Measurements from ENCODE around the gene DSCAM. TPM values are rescaled to one million over a fixed set of nuclear protein-coding genes. Genes with fewer than 3 reads are reported as not detected.

The DSCAM gene
- total and polyA plus RNA-seq, 8 donors = 0.37 TPM; not detected in 7

DNA sequence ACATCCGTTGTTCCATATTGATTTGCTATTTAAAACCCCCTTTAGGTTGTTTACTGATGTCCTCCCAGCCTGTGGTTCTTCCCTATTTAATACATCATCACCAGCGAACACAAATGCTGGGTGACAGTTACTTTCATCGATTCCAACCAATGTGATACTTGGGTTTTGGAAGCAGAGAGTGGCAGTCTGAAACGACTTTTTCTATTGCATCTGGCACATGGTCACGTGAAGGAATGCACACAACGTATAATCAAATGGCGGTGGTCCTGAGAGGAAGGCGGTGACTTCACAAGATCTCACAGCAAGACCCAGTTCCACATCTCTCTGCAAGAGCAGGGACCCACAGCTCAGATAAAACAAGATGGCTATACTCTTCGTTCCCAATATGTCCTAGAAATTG lies 213.9 kb downstream of the DSCAM start:
- WGBS, 5 donors = 81 to 87% (median 85%) methylated on average over 9 of the region's 9 CpGs
- intact Hi-C loops (cut with DNase I; ENCODE audit: low total_unique reads) = no loop called here
- Histone ChIP-seq H3K36me3 (no peaks in the 10 kb centered on the region), H3K27ac (no peak overlapping the region), H3K27me3 (no peaks in the 10 kb centered on the region), H3K4me1 (no peaks in the 10 kb centered on the region), H3K9me3 (no peaks in the 10 kb centered on the region), H3K4me3 (no peak overlapping the region)
- TF ChIP-seq POLR2A (IDR thresholded peaks at IDR 0.05) (no peak), EP300 (IDR thresholded peaks at IDR 0.05) (no peak)
- DNase-seq = no peak

DNA sequence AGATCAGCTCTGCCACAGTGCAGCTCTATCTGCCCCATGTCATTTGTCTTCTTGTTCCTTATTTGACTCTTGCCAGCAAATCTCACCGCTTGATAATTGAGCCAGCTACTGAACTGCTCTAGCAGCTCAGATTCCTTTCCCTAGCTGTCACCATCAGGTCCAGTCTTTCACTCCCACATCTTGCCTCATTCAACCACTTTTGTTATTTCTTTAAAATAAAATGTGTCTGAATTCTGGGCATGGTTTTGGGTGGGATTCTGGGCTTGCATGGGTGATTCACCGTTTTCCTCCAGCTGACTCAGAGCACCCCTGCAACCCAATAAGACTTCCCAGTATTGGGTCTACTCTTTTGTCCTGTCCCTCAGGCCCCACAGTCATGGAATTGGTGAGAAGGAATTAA lies 215.7 kb downstream of the DSCAM start:
- Histone ChIP-seq H3K27ac (no peak overlapping the region), H3K4me1 (no peaks in the 10 kb centered on the region), H3K27me3 (no peaks in the 10 kb centered on the region), H3K36me3 (no peaks in the 10 kb centered on the region), H3K9me3 (no peaks in the 10 kb centered on the region), H3K4me3 (no peak overlapping the region)
- intact Hi-C loops (cut with DNase I; ENCODE audit: low total_unique reads) = no loop called here
- WGBS, 5 donors = 55 to 73% (median 66%) methylated on average over 2 of the region's 2 CpGs
- no peak for DNase-seq
- TF ChIP-seq POLR2AphosphoS5 (IDR thresholded peaks at IDR 0.05) = no peak
- no peak for TF ChIP-seq POLR2A (IDR thresholded peaks at IDR 0.05)
- no peak for TF ChIP-seq EP300 (IDR thresholded peaks at IDR 0.05)
- TF ChIP-seq, protein P1, sequence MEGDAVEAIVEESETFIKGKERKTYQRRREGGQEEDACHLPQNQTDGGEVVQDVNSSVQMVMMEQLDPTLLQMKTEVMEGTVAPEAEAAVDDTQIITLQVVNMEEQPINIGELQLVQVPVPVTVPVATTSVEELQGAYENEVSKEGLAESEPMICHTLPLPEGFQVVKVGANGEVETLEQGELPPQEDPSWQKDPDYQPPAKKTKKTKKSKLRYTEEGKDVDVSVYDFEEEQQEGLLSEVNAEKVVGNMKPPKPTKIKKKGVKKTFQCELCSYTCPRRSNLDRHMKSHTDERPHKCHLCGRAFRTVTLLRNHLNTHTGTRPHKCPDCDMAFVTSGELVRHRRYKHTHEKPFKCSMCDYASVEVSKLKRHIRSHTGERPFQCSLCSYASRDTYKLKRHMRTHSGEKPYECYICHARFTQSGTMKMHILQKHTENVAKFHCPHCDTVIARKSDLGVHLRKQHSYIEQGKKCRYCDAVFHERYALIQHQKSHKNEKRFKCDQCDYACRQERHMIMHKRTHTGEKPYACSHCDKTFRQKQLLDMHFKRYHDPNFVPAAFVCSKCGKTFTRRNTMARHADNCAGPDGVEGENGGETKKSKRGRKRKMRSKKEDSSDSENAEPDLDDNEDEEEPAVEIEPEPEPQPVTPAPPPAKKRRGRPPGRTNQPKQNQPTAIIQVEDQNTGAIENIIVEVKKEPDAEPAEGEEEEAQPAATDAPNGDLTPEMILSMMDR (IDR thresholded peaks at IDR 0.05) = no peak

DNA sequence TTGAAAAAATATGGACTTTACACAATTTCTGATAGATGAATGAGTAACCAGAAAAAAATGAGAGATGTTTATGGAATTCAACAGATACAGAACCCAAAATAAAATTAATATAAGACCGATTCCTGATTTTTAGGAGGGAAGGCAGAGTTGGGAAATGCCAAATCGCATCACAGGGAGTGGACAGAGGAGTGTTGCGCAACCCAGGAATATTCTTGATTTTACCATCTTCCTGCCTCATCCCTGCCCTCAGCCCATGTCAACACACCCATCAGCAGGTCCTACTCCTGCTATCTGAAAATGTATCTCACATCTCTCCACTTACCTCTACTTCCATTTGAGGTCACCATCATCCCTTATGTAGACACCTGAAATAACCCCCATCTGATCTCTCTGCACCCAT lies 221.0 kb downstream of the DSCAM start:
- Histone ChIP-seq H3K36me3 (no peaks in the 10 kb centered on the region), H3K4me3 (no peak overlapping the region), H3K27ac (no peak overlapping the region), H3K4me1 (no peaks in the 10 kb centered on the region), H3K9me3 (no peaks in the 10 kb centered on the region), H3K27me3 (no peaks in the 10 kb centered on the region)
- DNase-seq = no peak
- 85 to 96% (median 94%) methylated on average over 3 of the region's 3 CpGs for WGBS, 5 donors
- intact Hi-C loops (cut with DNase I; ENCODE audit: low total_unique reads) = no loop called here
- TF ChIP-seq, protein P1 (IDR thresholded peaks at IDR 0.05) = no peak
- no peak for TF ChIP-seq POLR2AphosphoS5 (IDR thresholded peaks at IDR 0.05)
- TF ChIP-seq EP300 (IDR thresholded peaks at IDR 0.05) = no peak

DNA sequence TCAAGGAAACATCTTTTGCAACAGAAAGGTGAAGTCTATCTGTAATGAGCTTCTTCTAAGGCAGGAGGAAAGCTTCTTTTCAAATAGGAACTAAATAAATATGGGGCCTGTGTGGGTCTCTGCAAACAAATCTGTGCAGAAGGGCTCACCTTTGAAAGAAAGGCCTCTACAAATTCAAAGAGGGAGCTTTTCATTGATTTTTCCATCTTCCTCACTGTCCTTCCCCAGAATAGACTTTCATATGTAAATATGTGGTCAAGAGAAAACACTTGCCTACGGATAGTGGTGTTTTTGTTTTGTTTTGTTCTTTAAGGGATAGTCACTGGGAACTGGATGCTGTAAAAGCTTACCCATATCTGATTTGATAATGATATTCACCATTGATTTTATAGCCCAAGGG lies 223.4 kb downstream of the DSCAM start:
- TF ChIP-seq EP300 (IDR thresholded peaks at IDR 0.05) = no peak
- no peak for TF ChIP-seq POLR2A (IDR thresholded peaks at IDR 0.05)
- no peak for TF ChIP-seq POLR2AphosphoS5 (IDR thresholded peaks at IDR 0.05)
- TF ChIP-seq, protein P1 (IDR thresholded peaks at IDR 0.05) = no peak
- Histone ChIP-seq H3K36me3 (no peaks in the 10 kb centered on the region), H3K27me3 (no peaks in the 10 kb centered on the region), H3K4me3 (no peak overlapping the region), H3K9me3 (no peaks in the 10 kb centered on the region), H3K27ac (no peak overlapping the region), H3K4me1 (no peaks in the 10 kb centered on the region)
- 26 to 43% (median 38%) methylated on average over 1 of the region's 1 CpG for WGBS, 5 donors
- no peak for DNase-seq
- intact Hi-C loops (cut with DNase I; ENCODE audit: low total_unique reads) = no loop called here

DNA sequence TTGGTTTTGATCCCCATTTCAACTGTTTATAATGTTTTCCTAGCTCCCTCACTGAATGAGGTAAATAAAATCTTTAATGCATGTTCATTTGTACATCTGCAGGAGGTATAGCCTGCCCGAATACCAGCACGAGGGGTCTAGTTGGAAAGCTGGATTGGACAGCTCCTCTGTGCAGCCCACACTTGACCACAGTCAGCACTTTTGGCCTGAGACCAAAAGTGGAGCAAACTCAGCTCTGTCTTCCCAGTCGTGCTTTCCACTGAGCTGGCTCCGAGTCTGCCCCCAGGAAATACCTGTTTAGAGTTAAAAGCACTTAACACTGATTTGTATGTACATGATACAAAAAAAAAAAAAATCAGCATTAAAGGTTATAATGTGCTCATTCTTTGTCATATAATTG lies 224.4 kb downstream of the DSCAM start:
- no peak for TF ChIP-seq POLR2AphosphoS5 (IDR thresholded peaks at IDR 0.05)
- TF ChIP-seq EP300 (IDR thresholded peaks at IDR 0.05) = no peak
- TF ChIP-seq, protein P1 (IDR thresholded peaks at IDR 0.05) = no peak
- TF ChIP-seq POLR2A (IDR thresholded peaks at IDR 0.05) = no peak
- Histone ChIP-seq H3K4me3 (no peak overlapping the region), H3K9me3 (no peaks in the 10 kb centered on the region), H3K27ac (no peak overlapping the region), H3K36me3 (no peaks in the 10 kb centered on the region), H3K4me1 (no peaks in the 10 kb centered on the region), H3K27me3 (no peaks in the 10 kb centered on the region)
- peak in 1 of 2 donors; percentile 34 for DNase-seq
- 25 to 33% (median 27%) methylated on average over 4 of the region's 4 CpGs for WGBS, 5 donors
- intact Hi-C loops (cut with DNase I; ENCODE audit: low total_unique reads) = no loop called here
